Osteoblast (primary cell): ENCODE results near the gene ANKRD55. TPM values are rescaled to one million over a fixed set of nuclear protein-coding genes. Genes with fewer than 3 reads are reported as not detected.

ENCODE experiments used
- DNase-seq: peaks from one replicate; pipeline ENCODE4 v3.0.0; 2011; ENCODE audit warnings: low spot score, mixed read lengths; ENCODE audit not compliant: insufficient read length; ENCODE audit errors: missing footprints
- H2AFZ ChIP-seq: 2 replicates; pipeline ENCODE4 v1.6.0; 2011; ENCODE audit warnings: mild to moderate bottlenecking, low read length
- H3K27ac ChIP-seq: 2 replicates; pipeline ENCODE4 v1.5.1; 2011; ENCODE audit warnings: mild to moderate bottlenecking, low read depth, low read length, moderate library complexity
- H3K27me3 ChIP-seq: 2 replicates; pipeline ENCODE4 v1.6.0; 2012; ENCODE audit warnings: mild to moderate bottlenecking, control low read depth, inconsistent platforms, low read length, moderate library complexity; ENCODE audit not compliant: insufficient read depth
- H3K36me3 ChIP-seq: 2 replicates; pipeline ENCODE4 v1.5.1; 2011; ENCODE audit warnings: mild to moderate bottlenecking, low read length, control low read depth, moderate library complexity; ENCODE audit not compliant: insufficient read depth
- H3K4me1 ChIP-seq: 2 replicates; pipeline ENCODE4 v1.5.1; 2011; ENCODE audit warnings: mild to moderate bottlenecking, low read length, control low read depth, moderate library complexity; ENCODE audit not compliant: insufficient read depth
- H3K4me2 ChIP-seq: 2 replicates; pipeline ENCODE4 v1.6.0; 2011; ENCODE audit warnings: mild to moderate bottlenecking, low read length; ENCODE audit not compliant: insufficient read depth
- H3K4me3 ChIP-seq: fragments of 200-600 bp; sonication (generic); 3 replicates; pipeline ENCODE4 v1.5.1; 2012; ENCODE audit warnings: mild to moderate bottlenecking, low read length, inconsistent platforms; ENCODE audit not compliant: insufficient read depth
- H3K79me2 ChIP-seq: 2 replicates; pipeline ENCODE4 v1.6.0; 2012; ENCODE audit warnings: mild to moderate bottlenecking, low read length, control low read depth, inconsistent platforms; ENCODE audit not compliant: insufficient read depth
- H3K9me3 ChIP-seq: 2 replicates; pipeline ENCODE4 v1.5.1; 2011; ENCODE audit warnings: low read depth, low read length, control low read depth
- H4K20me1 ChIP-seq: 2 replicates; pipeline ENCODE4 v1.6.0; 2012; ENCODE audit warnings: mild to moderate bottlenecking, low read length, control low read depth; ENCODE audit not compliant: insufficient read depth
- total RNA-seq: library from RNA; depleted of rRNA; stranded (reverse); fragments of >200 nt; gene quantifications from 2 replicates; pipeline ENCODE4 v1.2.3, GENCODE V29; 2012
- TF ChIP-seq, protein P1 (sequence below): IDR thresholded peaks from 2 replicates; pipeline ENCODE4 v1.5.1; 2011; ENCODE audit warnings: mild to moderate bottlenecking, low read depth, low read length, moderate library complexity; ENCODE audit errors: extremely low read depth

Gene ANKRD55
- total RNA-seq, 1 donor: not detected

DNA sequence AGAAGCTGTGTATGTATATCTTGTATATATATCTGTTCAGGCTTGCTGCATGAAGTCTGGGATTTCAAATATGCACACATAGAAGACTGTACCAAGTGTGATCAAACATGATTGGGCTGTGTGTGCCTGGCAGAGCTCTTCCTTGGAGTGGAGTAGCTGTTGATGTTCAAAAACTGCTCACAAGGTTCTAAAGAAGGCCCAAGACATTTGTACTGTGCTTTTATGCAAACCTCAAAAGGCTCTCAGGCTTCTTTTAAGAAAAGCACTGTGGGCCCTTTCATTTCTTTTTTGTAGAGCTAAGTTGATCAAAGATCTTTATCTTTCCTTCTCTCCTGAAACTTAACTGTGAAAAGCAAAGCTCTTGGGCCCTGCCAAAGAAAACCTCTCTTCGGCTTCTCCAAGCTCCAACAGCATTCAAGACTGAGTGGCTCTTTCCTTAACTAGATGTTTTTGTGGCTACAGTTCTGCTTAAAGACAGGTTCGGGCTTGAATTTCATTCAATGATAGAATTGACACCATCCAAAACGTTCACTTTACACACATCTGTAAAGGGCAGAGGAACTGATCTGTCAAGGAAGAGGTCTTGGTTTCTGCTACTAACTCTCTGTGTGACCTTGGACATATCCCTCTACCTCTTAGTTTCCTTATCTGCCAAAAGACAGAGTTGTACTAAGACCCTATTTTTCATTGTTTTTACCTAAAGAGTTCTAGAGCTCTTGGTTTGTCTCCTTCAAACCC lies 132.5 kb downstream of the ANKRD55 start:
- peaks cover 22% of the 10 kb centered on the region for H3K4me1 ChIP-seq
- H3K27me3 ChIP-seq: no peaks in the 10 kb centered on the region
- peak overlapping the region; percentile 35 for H2AFZ ChIP-seq

DNA sequence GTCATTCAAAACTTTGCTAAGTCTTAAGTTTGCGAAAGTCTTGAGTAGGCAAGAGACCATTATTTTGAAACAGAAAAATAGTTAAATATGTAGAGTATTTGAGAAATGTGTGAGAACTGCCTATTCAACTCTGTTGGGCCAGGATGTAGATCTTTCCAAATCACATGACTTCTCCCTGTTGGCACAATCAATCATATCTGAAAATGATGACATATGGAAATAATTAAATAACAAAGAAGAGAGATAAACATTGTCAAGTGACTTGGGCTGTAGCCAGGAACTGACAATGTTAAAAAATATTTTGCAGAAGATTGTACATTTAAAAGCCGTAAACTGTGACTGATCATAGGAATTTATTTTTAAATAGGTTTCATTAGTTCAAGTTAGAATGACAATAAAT lies 133.8 kb downstream of the ANKRD55 start:
- H3K4me1 ChIP-seq: peaks cover 22% of the 10 kb centered on the region
- H3K4me3 ChIP-seq: no peak overlapping the region
- no peak for DNase-seq
- no peaks in the 10 kb centered on the region for H3K36me3 ChIP-seq
- TF ChIP-seq, protein P1, sequence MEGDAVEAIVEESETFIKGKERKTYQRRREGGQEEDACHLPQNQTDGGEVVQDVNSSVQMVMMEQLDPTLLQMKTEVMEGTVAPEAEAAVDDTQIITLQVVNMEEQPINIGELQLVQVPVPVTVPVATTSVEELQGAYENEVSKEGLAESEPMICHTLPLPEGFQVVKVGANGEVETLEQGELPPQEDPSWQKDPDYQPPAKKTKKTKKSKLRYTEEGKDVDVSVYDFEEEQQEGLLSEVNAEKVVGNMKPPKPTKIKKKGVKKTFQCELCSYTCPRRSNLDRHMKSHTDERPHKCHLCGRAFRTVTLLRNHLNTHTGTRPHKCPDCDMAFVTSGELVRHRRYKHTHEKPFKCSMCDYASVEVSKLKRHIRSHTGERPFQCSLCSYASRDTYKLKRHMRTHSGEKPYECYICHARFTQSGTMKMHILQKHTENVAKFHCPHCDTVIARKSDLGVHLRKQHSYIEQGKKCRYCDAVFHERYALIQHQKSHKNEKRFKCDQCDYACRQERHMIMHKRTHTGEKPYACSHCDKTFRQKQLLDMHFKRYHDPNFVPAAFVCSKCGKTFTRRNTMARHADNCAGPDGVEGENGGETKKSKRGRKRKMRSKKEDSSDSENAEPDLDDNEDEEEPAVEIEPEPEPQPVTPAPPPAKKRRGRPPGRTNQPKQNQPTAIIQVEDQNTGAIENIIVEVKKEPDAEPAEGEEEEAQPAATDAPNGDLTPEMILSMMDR: no peak
- no peaks in the 10 kb centered on the region for H3K9me3 ChIP-seq
- peak overlapping the region; percentile 12 for H3K4me2 ChIP-seq
- no peaks in the 10 kb centered on the region for H3K79me2 ChIP-seq
- no peak overlapping the region for H2AFZ ChIP-seq
- H3K27me3 ChIP-seq: no peaks in the 10 kb centered on the region
- H4K20me1 ChIP-seq: no peaks in the 10 kb centered on the region
- H3K27ac ChIP-seq: peak overlapping the region; percentile 12

More for the DNA sequence above, 132.5 kb downstream of the ANKRD55 start:
- no peak overlapping the region for H3K4me2 ChIP-seq
- DNase-seq: no peak
- TF ChIP-seq, protein P1: no peak
- H3K36me3 ChIP-seq: no peaks in the 10 kb centered on the region
- H3K4me3 ChIP-seq: no peak overlapping the region
- no peaks in the 10 kb centered on the region for H3K9me3 ChIP-seq
- no peaks in the 10 kb centered on the region for H4K20me1 ChIP-seq
- H3K27ac ChIP-seq: no peak overlapping the region
- H3K79me2 ChIP-seq: no peaks in the 10 kb centered on the region

DNA sequence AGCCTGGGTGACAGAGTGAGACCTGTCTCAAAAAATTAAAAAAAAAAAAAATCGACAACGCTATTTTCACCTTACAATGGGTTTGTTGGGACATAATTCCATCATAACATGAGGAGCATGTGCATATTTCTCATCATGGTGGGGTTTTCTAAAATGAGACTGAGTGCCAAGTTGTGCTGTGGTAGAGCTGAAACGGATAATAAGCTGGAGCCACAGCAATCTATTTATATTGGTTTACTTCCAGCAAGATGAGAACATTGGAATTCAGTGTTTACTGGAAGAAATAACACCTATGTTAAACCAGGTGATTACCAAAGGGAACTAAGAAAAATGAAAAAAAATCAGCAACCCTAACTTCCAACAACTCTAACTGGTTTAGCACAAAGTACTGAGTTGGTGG lies 136.1 kb downstream of the ANKRD55 start:
- Histone ChIP-seq H3K27me3 (no peaks in the 10 kb centered on the region), H3K4me1 (peaks cover 22% of the 10 kb centered on the region), H3K9me3 (no peaks in the 10 kb centered on the region), H3K4me3 (no peak overlapping the region), H3K36me3 (no peaks in the 10 kb centered on the region), H3K4me2 (peak overlapping the region; percentile 8), H4K20me1 (no peaks in the 10 kb centered on the region), H2AFZ (no peak overlapping the region), H3K79me2 (no peaks in the 10 kb centered on the region), H3K27ac (no peak overlapping the region)
- no peak for DNase-seq
- TF ChIP-seq, protein P1: no peak

DNA sequence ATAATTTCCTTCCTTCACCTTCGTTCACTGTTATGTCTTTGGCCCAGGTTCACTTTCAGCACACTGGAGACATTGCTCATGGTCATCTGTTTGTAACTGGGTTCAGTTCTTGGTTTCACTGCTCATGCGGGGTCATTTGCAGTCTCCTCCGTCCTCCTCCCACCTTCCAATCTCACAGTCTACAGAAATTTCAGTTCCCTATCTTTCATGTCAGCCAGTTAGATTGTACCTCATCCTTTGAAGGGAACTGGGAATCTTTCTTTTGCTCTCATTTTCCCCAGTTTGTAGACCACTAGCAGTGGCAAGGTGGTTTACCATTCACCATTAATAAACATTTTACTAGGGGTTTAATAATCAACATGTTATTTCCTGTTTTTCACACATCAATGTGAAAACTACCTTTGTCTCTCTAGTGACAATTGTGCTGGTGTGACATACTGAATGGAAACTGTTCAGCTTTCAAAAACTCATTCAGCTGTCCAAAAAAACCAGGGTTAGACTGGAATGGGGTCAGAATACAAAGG lies 137.5 kb downstream of the ANKRD55 start:
- H3K4me1 ChIP-seq: peaks cover 22% of the 10 kb centered on the region
- no peak overlapping the region for H3K4me3 ChIP-seq
- H3K27me3 ChIP-seq: no peaks in the 10 kb centered on the region
- no peak overlapping the region for H2AFZ ChIP-seq
- H3K79me2 ChIP-seq: no peaks in the 10 kb centered on the region
- H3K4me2 ChIP-seq: no peak overlapping the region
- no peaks in the 10 kb centered on the region for H3K9me3 ChIP-seq
- no peak overlapping the region for H3K27ac ChIP-seq
- no peaks in the 10 kb centered on the region for H4K20me1 ChIP-seq
- TF ChIP-seq, protein P1: no peak
- DNase-seq: no peak
- no peaks in the 10 kb centered on the region for H3K36me3 ChIP-seq
